ENCODE data around the gene FAM43A.

FAM43A gene

DNA sequence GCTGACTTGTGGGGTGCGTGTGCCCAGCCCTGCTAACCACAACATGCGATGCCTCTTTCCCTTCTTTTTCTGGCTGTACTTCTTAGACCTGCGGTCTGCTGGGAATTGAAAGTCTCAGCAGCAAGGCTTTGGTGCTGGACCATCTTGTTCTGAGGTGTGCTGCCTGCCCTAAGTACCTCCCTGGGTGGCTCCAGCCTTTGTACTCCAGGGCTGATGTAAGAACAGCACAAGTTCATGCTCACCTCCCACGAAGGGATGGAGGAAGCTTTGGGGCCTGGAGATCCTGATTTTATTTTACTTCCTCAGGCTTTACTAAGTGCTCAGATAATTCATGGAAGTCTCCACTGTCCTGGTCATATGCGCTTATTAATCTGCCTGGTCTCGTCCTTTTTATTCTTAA is 28.9 kb downstream of the FAM43A start:
- no peak overlapping the region for H3K4me3 ChIP-seq (ENCODE audit: low read length)
- TF ChIP-seq, protein P1, sequence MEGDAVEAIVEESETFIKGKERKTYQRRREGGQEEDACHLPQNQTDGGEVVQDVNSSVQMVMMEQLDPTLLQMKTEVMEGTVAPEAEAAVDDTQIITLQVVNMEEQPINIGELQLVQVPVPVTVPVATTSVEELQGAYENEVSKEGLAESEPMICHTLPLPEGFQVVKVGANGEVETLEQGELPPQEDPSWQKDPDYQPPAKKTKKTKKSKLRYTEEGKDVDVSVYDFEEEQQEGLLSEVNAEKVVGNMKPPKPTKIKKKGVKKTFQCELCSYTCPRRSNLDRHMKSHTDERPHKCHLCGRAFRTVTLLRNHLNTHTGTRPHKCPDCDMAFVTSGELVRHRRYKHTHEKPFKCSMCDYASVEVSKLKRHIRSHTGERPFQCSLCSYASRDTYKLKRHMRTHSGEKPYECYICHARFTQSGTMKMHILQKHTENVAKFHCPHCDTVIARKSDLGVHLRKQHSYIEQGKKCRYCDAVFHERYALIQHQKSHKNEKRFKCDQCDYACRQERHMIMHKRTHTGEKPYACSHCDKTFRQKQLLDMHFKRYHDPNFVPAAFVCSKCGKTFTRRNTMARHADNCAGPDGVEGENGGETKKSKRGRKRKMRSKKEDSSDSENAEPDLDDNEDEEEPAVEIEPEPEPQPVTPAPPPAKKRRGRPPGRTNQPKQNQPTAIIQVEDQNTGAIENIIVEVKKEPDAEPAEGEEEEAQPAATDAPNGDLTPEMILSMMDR (conservative IDR thresholded peaks at IDR 0.05; ENCODE audit: low read depth, low read length) = no peak
- DNase-seq (ENCODE audit: low read depth) = no peak

GRCh38 chr3:194715022-194715800 is 29.5 kb downstream of the FAM43A start:
- TF ChIP-seq, protein P1 (conservative IDR thresholded peaks at IDR 0.05; ENCODE audit: low read depth, low read length) = no peak
- no peak for DNase-seq (ENCODE audit: low read depth)
- no peak overlapping the region for H3K4me3 ChIP-seq (ENCODE audit: low read length)

- no peak overlapping the region for H3K4me3 ChIP-seq (ENCODE audit: low read length)
- TF ChIP-seq, protein P1 (conservative IDR thresholded peaks at IDR 0.05; ENCODE audit: low read depth, low read length) = no peak
- DNase-seq (ENCODE audit: low read depth) = no peak
Observed at GRCh38 chr3:194718079-194718478, 32.4 kb downstream of the FAM43A start.

- no peak overlapping the region for H3K4me3 ChIP-seq (ENCODE audit: low read length)
- TF ChIP-seq, protein P1 (conservative IDR thresholded peaks at IDR 0.05; ENCODE audit: low read depth, low read length) = no peak
- DNase-seq (ENCODE audit: low read depth) = no peak
Observed at GRCh38 chr3:194720048-194720447, 34.4 kb downstream of the FAM43A start.

GRCh38 chr3:194723846-194724618 is 38.3 kb downstream of the FAM43A start:
- no peak for DNase-seq (ENCODE audit: low read depth)
- TF ChIP-seq, protein P1 (conservative IDR thresholded peaks at IDR 0.05; ENCODE audit: low read depth, low read length) = no peak
- no peak overlapping the region for H3K4me3 ChIP-seq (ENCODE audit: low read length)

GRCh38 chr3:194725346-194725745 is 39.7 kb downstream of the FAM43A start:
- no peak overlapping the region for H3K4me3 ChIP-seq (ENCODE audit: low read length)
- DNase-seq (ENCODE audit: low read depth) = no peak
- TF ChIP-seq, protein P1 (conservative IDR thresholded peaks at IDR 0.05; ENCODE audit: low read depth, low read length) = no peak
